PC-3 (cell line): ENCODE data around the gene TRPT1. TPM values are rescaled to one million over a fixed set of nuclear protein-coding genes. Genes with fewer than 3 reads are reported as not detected.

Source experiments
- ATAC-seq: fragments of 200-7000 bp; cut with Tn5 transposase; 2 replicates; pipeline ENCODE4 v1.9.1; 2020; ENCODE audit warnings: mild to moderate bottlenecking, moderate library complexity
- BruUV-seq: library from RNA; stranded (reverse); fragments of 400-500 nt; replicated peaks from 2 replicates; lab custom pipeline; 2021; lab: Mats Ljungman, UMichigan
- CTCF ChIA-PET: fragments of 300-600 bp; sonication (Branson Sonifier 250); formaldehyde crosslinking; loops from one replicate; lab custom pipeline; 2022; ENCODE audit warnings: antibody characterized with exemption; lab: Charles Lee
- POLR2A ChIA-PET: fragments of 300-600 bp; sonication (Branson Sonifier 250); formaldehyde crosslinking; loops from one replicate; lab custom pipeline; 2022; ENCODE audit warnings: antibody characterized with exemption; ENCODE audit not compliant: unreplicated experiment; lab: Charles Lee
- DNase-seq: peaks from one replicate; pipeline ENCODE4 v3.0.0-alpha.2; 2015
- H2AFZ ChIP-seq: fragments of 300-600 bp; sonication (generic); 2 replicates; pipeline ENCODE4 v1.6.0; 2016; ENCODE audit warnings: antibody characterized with exemption, low read length
- H3F3A ChIP-seq: fragments of 300-600 bp; sonication (generic); one replicate; pipeline ENCODE4 v1.6.0; 2017; ENCODE audit warnings: antibody characterized with exemption, low read length, control low read depth, mild to moderate bottlenecking; ENCODE audit not compliant: unreplicated experiment
- H3K27ac ChIP-seq: fragments of 300-600 bp; sonication (generic); 2 replicates; pipeline ENCODE4 v1.5.1; 2016; ENCODE audit warnings: mild to moderate bottlenecking, low read length
- H3K27me3 ChIP-seq: fragments of 300-600 bp; sonication (generic); 2 replicates; pipeline ENCODE4 v1.6.1; 2016; ENCODE audit warnings: low read length, mixed read lengths
- H3K36me3 ChIP-seq: fragments of 300-600 bp; sonication (generic); 2 replicates; pipeline ENCODE4 v1.6.1; 2016; ENCODE audit warnings: low read depth, mixed run types, low read length, mixed read lengths
- H3K4me1 ChIP-seq: fragments of 300-600 bp; sonication (generic); 2 replicates; pipeline ENCODE4 v1.5.1; 2016; ENCODE audit warnings: low read length; ENCODE audit not compliant: insufficient read depth
- H3K4me2 ChIP-seq: fragments of 300-600 bp; sonication (generic); 2 replicates; pipeline ENCODE4 v1.6.0; 2016; ENCODE audit warnings: low read length
- H3K4me3 ChIP-seq: fragments of 300-600 bp; sonication (generic); 2 replicates; pipeline ENCODE4 v1.5.1; 2016; ENCODE audit warnings: mild to moderate bottlenecking, low read length, mixed read lengths
- H3K79me2 ChIP-seq: fragments of 300-600 bp; sonication (generic); 2 replicates; pipeline ENCODE4 v1.6.1; 2017; ENCODE audit warnings: low read length, mixed read lengths
- H3K9ac ChIP-seq: fragments of 300-600 bp; sonication (generic); 2 replicates; pipeline ENCODE4 v1.6.0; 2016; ENCODE audit warnings: mild to moderate bottlenecking, low read length
- H3K9me2 ChIP-seq: fragments of 300-600 bp; sonication (generic); replicated peaks from 2 replicates; pipeline ENCODE4 v1.6.1; 2016; ENCODE audit warnings: mixed run types, low read length, mixed read lengths
- H3K9me3 ChIP-seq: fragments of 300-600 bp; sonication (generic); 2 replicates; pipeline ENCODE4 v1.6.1; 2016; ENCODE audit warnings: low read length, mixed read lengths
- H4K20me1 ChIP-seq: fragments of 300-600 bp; sonication (generic); 2 replicates; pipeline ENCODE4 v1.6.1; 2016; ENCODE audit warnings: low read length, mixed read lengths
- EZH2 ChIP-seq: fragments of 300-600 bp; sonication (generic); IDR thresholded peaks from one replicate; pipeline ENCODE4 v1.6.1; 2017; ENCODE audit warnings: antibody characterized with exemption, mild to moderate bottlenecking, low read length; ENCODE audit not compliant: unreplicated experiment
- EZH2phosphoT487 ChIP-seq: fragments of 300-600 bp; sonication (generic); IDR thresholded peaks from 2 replicates; pipeline ENCODE4 v1.6.1; 2018; ENCODE audit warnings: mild to moderate bottlenecking, antibody characterized with exemption, low read length, borderline replicate concordance
- intact Hi-C: fragments of 100-400 bp; cut with micrococcal nuclease; formaldehyde crosslinking; loops from 2 replicates; pipeline ENCODE4 v1.9.0; 2023
- total RNA-seq: library from RNA; depleted of rRNA; stranded (reverse); fragments of >200 nt; gene quantifications from 2 replicates; pipeline ENCODE4 v1.2.3, GENCODE V29; 2014
- TF ChIP-seq, protein P1 (sequence below): fragments of 300-600 bp; sonication (generic); conservative IDR thresholded peaks from 2 replicates; pipeline ENCODE4 v1.5.1; 2017; ENCODE audit warnings: antibody characterized with exemption, low read depth, mild to moderate bottlenecking, low read length

The TRPT1 gene
- total RNA-seq, 1 experiment from 2014 or later = 57.7 TPM

GRCh38 chr11:64239662-64240434 lies 13.9 kb upstream of the TRPT1 start:
- no peak overlapping the region; the same call in 1 of the 2 replicates for H3K4me3 ChIP-seq
- ChIA-PET POLR2A (interaction anchor here (0.6 kb wide), 2 partner anchors 11 to 1513 kb away, joined by 3 to 4 read pairs; partner anchors contain the start of gene HNRNPUL2), CTCF (no interaction called here)
- H2AFZ ChIP-seq = no peak overlapping the region
- BruUV-seq = no TSS peak
- H3K9me3 ChIP-seq = no peaks in the 10 kb centered on the region
- H3K27me3 ChIP-seq = no peaks in the 10 kb centered on the region
- peaks cover 72% of the 10 kb centered on the region for H3K4me1 ChIP-seq
- DNase-seq (no peak), ATAC-seq (no peak)
- no peak overlapping the region for H3K9ac ChIP-seq
- H3K4me2 ChIP-seq = peak overlapping the region; percentile 94
- peaks cover 16% of the 10 kb centered on the region for H3F3A ChIP-seq
- peak overlapping the region; percentile 98 for H3K27ac ChIP-seq
- H3K36me3 ChIP-seq = peaks cover 12% of the 10 kb centered on the region; the same call in 1 of the 2 replicates
- intact Hi-C loops = loop anchor here (2.0 kb wide), 1 partner anchor 65 kb away; the partner anchor contains the start of gene ESRRA
- H3K79me2 ChIP-seq = peaks cover 39% of the 10 kb centered on the region
- TF ChIP-seq, protein P1, sequence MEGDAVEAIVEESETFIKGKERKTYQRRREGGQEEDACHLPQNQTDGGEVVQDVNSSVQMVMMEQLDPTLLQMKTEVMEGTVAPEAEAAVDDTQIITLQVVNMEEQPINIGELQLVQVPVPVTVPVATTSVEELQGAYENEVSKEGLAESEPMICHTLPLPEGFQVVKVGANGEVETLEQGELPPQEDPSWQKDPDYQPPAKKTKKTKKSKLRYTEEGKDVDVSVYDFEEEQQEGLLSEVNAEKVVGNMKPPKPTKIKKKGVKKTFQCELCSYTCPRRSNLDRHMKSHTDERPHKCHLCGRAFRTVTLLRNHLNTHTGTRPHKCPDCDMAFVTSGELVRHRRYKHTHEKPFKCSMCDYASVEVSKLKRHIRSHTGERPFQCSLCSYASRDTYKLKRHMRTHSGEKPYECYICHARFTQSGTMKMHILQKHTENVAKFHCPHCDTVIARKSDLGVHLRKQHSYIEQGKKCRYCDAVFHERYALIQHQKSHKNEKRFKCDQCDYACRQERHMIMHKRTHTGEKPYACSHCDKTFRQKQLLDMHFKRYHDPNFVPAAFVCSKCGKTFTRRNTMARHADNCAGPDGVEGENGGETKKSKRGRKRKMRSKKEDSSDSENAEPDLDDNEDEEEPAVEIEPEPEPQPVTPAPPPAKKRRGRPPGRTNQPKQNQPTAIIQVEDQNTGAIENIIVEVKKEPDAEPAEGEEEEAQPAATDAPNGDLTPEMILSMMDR = no peak
- no peak for TF ChIP-seq EZH2phosphoT487
- TF ChIP-seq EZH2 = no peak
- no peaks in the 10 kb centered on the region for H3K9me2 ChIP-seq
- H4K20me1 ChIP-seq = peaks cover under 1% of the 10 kb centered on the region; the same call in 1 of the 2 replicates

DNA sequence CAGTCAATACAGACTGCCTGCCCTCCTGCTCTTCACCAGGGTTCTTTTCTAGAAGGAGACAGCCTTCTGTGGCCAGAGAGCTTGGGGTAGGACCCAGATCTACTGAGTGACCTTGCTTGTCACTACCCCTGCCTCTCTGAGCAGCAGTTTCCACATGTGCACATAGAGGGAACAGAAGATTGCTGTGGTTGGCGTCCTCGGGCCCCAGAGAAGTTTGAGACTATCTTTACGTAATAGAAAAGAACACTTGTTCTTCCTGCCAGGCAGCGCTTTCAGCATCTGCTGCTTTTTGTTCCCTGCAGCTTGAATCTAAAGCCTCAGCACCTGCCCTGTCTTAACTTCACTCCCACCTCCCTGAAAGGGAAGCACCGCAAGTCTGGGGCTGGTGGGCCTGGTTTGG lies 13.0 kb upstream of the TRPT1 start:
- no peak for DNase-seq
- Histone ChIP-seq H4K20me1 (no peaks in the 10 kb centered on the region), H3K9ac (no peak overlapping the region), H3K4me2 (no peak overlapping the region), H3F3A (peaks cover 16% of the 10 kb centered on the region), H3K27me3 (no peaks in the 10 kb centered on the region), H2AFZ (no peak overlapping the region), H3K4me3 (no peak overlapping the region), H3K79me2 (peaks cover 31% of the 10 kb centered on the region), H3K36me3 (peaks cover 7% of the 10 kb centered on the region; the same call in 1 of the 2 replicates), H3K9me2 (no peaks in the 10 kb centered on the region), H3K27ac (no peak overlapping the region), H3K4me1 (peaks cover 65% of the 10 kb centered on the region), H3K9me3 (no peaks in the 10 kb centered on the region)
- no peak for ATAC-seq
- BruUV-seq = no TSS peak
- intact Hi-C loops = no loop called here
- TF ChIP-seq EZH2phosphoT487 = no peak
- no peak for TF ChIP-seq EZH2
- TF ChIP-seq, protein P1 = no peak
- ChIA-PET CTCF (no interaction called here), POLR2A (no interaction called here)

DNA sequence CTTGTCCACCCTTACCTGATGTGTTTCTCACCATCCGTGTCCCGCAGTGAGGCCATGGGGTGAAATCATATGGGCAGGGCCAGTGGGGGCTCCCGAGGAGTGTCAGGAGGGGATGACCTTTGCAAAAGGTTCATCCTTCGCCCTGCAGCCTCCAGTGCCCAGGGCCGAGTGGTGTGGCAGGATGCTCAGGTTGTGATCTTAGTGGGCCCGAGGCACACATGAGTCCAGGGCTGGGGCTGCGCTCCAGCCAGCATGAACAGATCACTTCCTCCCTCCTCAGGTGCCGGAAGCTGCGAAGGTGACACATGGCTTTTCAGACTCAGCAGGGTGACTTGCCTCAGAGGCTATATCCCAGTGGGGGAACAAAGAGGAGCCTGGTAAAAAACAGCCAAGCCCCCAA lies 12.1 kb upstream of the TRPT1 start:
- DNase-seq = no peak
- H3K9ac ChIP-seq = no peak overlapping the region
- no peak for ATAC-seq
- CTCF ChIA-PET = interaction anchor here (1.1 to 1.2 kb wide), 3 partner anchors 8 to 39 kb away, joined by 3 to 4 read pairs (median 3); no protein-coding TSS in a partner anchor
- H3K4me1 ChIP-seq = peaks cover 61% of the 10 kb centered on the region
- H3K27me3 ChIP-seq = no peaks in the 10 kb centered on the region
- H3K36me3 ChIP-seq = no peaks in the 10 kb centered on the region; the same call in 1 of the 2 replicates
- H3K4me3 ChIP-seq = no peak overlapping the region
- no peak overlapping the region for H3K27ac ChIP-seq
- intact Hi-C loops = no loop called here
- no TSS peak for BruUV-seq
- no peak for TF ChIP-seq EZH2
- TF ChIP-seq, protein P1 = no peak
- no peak for TF ChIP-seq EZH2phosphoT487
- no peaks in the 10 kb centered on the region for H3K9me3 ChIP-seq
- peak overlapping the region; percentile 66 for H3K4me2 ChIP-seq
- peaks cover 16% of the 10 kb centered on the region for H3F3A ChIP-seq
- no peaks in the 10 kb centered on the region for H4K20me1 ChIP-seq
- no peak overlapping the region for H2AFZ ChIP-seq
- POLR2A ChIA-PET = interaction anchor here (1.0 kb wide), 1 partner anchor 8 kb away, joined by 12 read pairs; the partner anchor contains the start of gene PPP1R14B
- H3K9me2 ChIP-seq = no peaks in the 10 kb centered on the region
- peaks cover 22% of the 10 kb centered on the region for H3K79me2 ChIP-seq
